Measurements from ENCODE around the gene GPR89A.
"Not testable (repeated sequence)": the region's sequence is repeated elsewhere in the genome, so short reads cannot be mapped to it uniquely, and the experiment has no call there.

GPR89A gene

GRCh38 chr1:145643990-145644389, 36.2 kb downstream of the GPR89A start:
- in situ Hi-C loops (cut with MboI; ENCODE audit: low sequenced_read_pairs); DNase-seq (ENCODE audit: low spot score in 2 of 2); H3K27me3 ChIP-seq (ENCODE audit: low read depth); H3K4me1 ChIP-seq; H3K9me3 ChIP-seq; H3K36me3 ChIP-seq (replicated peaks); H3K4me3 ChIP-seq: not testable (repeated sequence)

- H3K9me3 ChIP-seq; H3K27me3 ChIP-seq (ENCODE audit: low read depth); H3K4me1 ChIP-seq; in situ Hi-C loops (cut with MboI; ENCODE audit: low sequenced_read_pairs); DNase-seq (ENCODE audit: low spot score in 2 of 2); H3K36me3 ChIP-seq (replicated peaks); H3K4me3 ChIP-seq: not testable (repeated sequence)
Observed at GRCh38 chr1:145656245-145656943, 48.6 kb downstream of the GPR89A start.

- H3K9me3 ChIP-seq; in situ Hi-C loops (cut with MboI; ENCODE audit: low sequenced_read_pairs); H3K27me3 ChIP-seq (ENCODE audit: low read depth); H3K4me3 ChIP-seq; H3K36me3 ChIP-seq (replicated peaks); H3K4me1 ChIP-seq: not testable (repeated sequence)
- peak; percentile 18 to 35 for DNase-seq (ENCODE audit: low spot score in 2 of 2)
Observed at GRCh38 chr1:145662502-145662901, 54.7 kb downstream of the GPR89A start.

- DNase-seq (ENCODE audit: low spot score in 2 of 2); H3K36me3 ChIP-seq (replicated peaks); H3K4me3 ChIP-seq; H3K27me3 ChIP-seq (ENCODE audit: low read depth); H3K4me1 ChIP-seq; in situ Hi-C loops (cut with MboI; ENCODE audit: low sequenced_read_pairs); H3K9me3 ChIP-seq: not testable (repeated sequence)
Observed at GRCh38 chr1:145665015-145665414, 57.2 kb downstream of the GPR89A start.

- H3K36me3 ChIP-seq (replicated peaks); H3K9me3 ChIP-seq; H3K4me1 ChIP-seq; H3K27me3 ChIP-seq (ENCODE audit: low read depth); DNase-seq (ENCODE audit: low spot score in 2 of 2); H3K4me3 ChIP-seq; in situ Hi-C loops (cut with MboI; ENCODE audit: low sequenced_read_pairs): not testable (repeated sequence)
Observed at GRCh38 chr1:145670995-145671745, 63.4 kb downstream of the GPR89A start.

- DNase-seq (ENCODE audit: low spot score in 2 of 2); H3K4me3 ChIP-seq; H3K27me3 ChIP-seq (ENCODE audit: low read depth); in situ Hi-C loops (cut with MboI; ENCODE audit: low sequenced_read_pairs); H3K36me3 ChIP-seq (replicated peaks); H3K9me3 ChIP-seq; H3K4me1 ChIP-seq: not testable (repeated sequence)
Observed at GRCh38 chr1:145673217-145673616, 65.4 kb downstream of the GPR89A start.

- H3K4me3 ChIP-seq; H3K36me3 ChIP-seq (replicated peaks); DNase-seq (ENCODE audit: low spot score in 2 of 2); in situ Hi-C loops (cut with MboI; ENCODE audit: low sequenced_read_pairs); H3K27me3 ChIP-seq (ENCODE audit: low read depth); H3K9me3 ChIP-seq; H3K4me1 ChIP-seq: not testable (repeated sequence)
Observed at GRCh38 chr1:145684858-145685257, 77.1 kb downstream of the GPR89A start.

- H3K36me3 ChIP-seq (replicated peaks); H3K9me3 ChIP-seq; H3K4me3 ChIP-seq; in situ Hi-C loops (cut with MboI; ENCODE audit: low sequenced_read_pairs); DNase-seq (ENCODE audit: low spot score in 2 of 2); H3K27me3 ChIP-seq (ENCODE audit: low read depth): not testable (repeated sequence)
- peaks cover 11% of the 10 kb centered on the region; the same call in 1 of the 2 replicates for H3K4me1 ChIP-seq
Observed at GRCh38 chr1:145686078-145686477, 78.3 kb downstream of the GPR89A start.

- Histone ChIP-seq H3K9me3 (no peaks in the 10 kb centered on the region), H3K4me1 (peaks cover 13% of the 10 kb centered on the region; the same call in 1 of the 2 replicates), H3K4me3 (no peak overlapping the region), H3K36me3 (replicated peaks) (no peaks in the 10 kb centered on the region), H3K27me3 (ENCODE audit: low read depth) (no peaks in the 10 kb centered on the region)
- in situ Hi-C loops (cut with MboI; ENCODE audit: low sequenced_read_pairs) = no loop called here
- DNase-seq (ENCODE audit: low spot score in 2 of 2) = no peak
Observed at GRCh38 chr1:145688328-145688727, 80.5 kb downstream of the GPR89A start.

- in situ Hi-C loops (cut with MboI; ENCODE audit: low sequenced_read_pairs) = no loop called here
Observed at GRCh38 chr1:145688924-145689323, 81.1 kb downstream of the GPR89A start.

GRCh38 chr1:145689922-145690321, 82.1 kb downstream of the GPR89A start:
- Histone ChIP-seq H3K36me3 (replicated peaks) (no peaks in the 10 kb centered on the region), H3K9me3 (no peaks in the 10 kb centered on the region), H3K27me3 (ENCODE audit: low read depth) (no peaks in the 10 kb centered on the region), H3K4me3 (no peak overlapping the region), H3K4me1 (peaks cover 13% of the 10 kb centered on the region; the same call in 1 of the 2 replicates)
- no peak for DNase-seq (ENCODE audit: low spot score in 2 of 2)
- in situ Hi-C loops (cut with MboI; ENCODE audit: low sequenced_read_pairs) = no loop called here

More at GRCh38 chr1:145688924-145689323, 81.1 kb downstream of the GPR89A start:
- H3K27me3 ChIP-seq (ENCODE audit: low read depth) = no peaks in the 10 kb centered on the region
- no peak overlapping the region for H3K4me3 ChIP-seq
- DNase-seq (ENCODE audit: low spot score in 2 of 2) = no peak
- H3K9me3 ChIP-seq = no peaks in the 10 kb centered on the region
- H3K36me3 ChIP-seq (replicated peaks) = no peaks in the 10 kb centered on the region
- peaks cover 13% of the 10 kb centered on the region; the same call in 1 of the 2 replicates for H3K4me1 ChIP-seq

GRCh38 chr1:145690587-145691558, 83.1 kb downstream of the GPR89A start:
- in situ Hi-C loops (cut with MboI; ENCODE audit: low sequenced_read_pairs) = no loop called here
- Histone ChIP-seq H3K36me3 (replicated peaks) (no peaks in the 10 kb centered on the region), H3K27me3 (ENCODE audit: low read depth) (no peaks in the 10 kb centered on the region), H3K4me3 (no peak overlapping the region), H3K4me1 (peaks cover 13% of the 10 kb centered on the region; the same call in 1 of the 2 replicates), H3K9me3 (no peaks in the 10 kb centered on the region)
- peak; percentile 52 to 61 for DNase-seq (ENCODE audit: low spot score in 2 of 2)

GRCh38 chr1:145692785-145693443, 85.1 kb downstream of the GPR89A start:
- H3K27me3 ChIP-seq (ENCODE audit: low read depth) = no peaks in the 10 kb centered on the region
- H3K4me3 ChIP-seq = no peak overlapping the region
- in situ Hi-C loops (cut with MboI; ENCODE audit: low sequenced_read_pairs) = no loop called here
- no peaks in the 10 kb centered on the region for H3K9me3 ChIP-seq
- no peaks in the 10 kb centered on the region for H3K36me3 ChIP-seq (replicated peaks)
- DNase-seq (ENCODE audit: low spot score in 2 of 2) = no peak
- peaks cover 13% of the 10 kb centered on the region; the same call in 1 of the 2 replicates for H3K4me1 ChIP-seq

Measured in HAP-1 (cell line).